ENCODE data around the gene TM9SF1.
"Not testable (repeated sequence)": the region's sequence is repeated elsewhere in the genome, so short reads cannot be mapped to it uniquely, and the experiment has no call there.

Gene TM9SF1

DNA sequence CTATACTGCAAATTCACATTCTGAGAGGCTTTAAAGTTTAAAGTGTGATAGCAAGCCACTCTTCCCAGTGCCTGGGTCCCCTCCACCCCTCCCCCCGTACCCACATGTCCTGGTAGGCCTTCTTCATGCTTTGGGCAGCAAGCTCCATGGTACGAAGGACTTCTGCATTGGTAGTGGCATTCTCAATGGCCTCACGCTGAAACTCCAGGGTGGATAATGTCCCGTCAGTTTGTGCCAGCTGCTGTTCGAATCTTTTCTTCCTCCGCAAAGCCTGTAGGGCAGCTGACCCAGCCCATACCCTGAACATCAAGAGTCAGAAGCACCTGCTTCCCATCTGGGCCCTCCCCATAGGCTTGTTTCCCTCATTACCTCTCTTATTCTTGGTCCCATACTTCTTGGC, 16.1 kb upstream of the TM9SF1 start:
- H3K4me3 ChIP-seq (ENCODE audit: low read depth, low read length) = no peak overlapping the region
- TF ChIP-seq, protein P1, sequence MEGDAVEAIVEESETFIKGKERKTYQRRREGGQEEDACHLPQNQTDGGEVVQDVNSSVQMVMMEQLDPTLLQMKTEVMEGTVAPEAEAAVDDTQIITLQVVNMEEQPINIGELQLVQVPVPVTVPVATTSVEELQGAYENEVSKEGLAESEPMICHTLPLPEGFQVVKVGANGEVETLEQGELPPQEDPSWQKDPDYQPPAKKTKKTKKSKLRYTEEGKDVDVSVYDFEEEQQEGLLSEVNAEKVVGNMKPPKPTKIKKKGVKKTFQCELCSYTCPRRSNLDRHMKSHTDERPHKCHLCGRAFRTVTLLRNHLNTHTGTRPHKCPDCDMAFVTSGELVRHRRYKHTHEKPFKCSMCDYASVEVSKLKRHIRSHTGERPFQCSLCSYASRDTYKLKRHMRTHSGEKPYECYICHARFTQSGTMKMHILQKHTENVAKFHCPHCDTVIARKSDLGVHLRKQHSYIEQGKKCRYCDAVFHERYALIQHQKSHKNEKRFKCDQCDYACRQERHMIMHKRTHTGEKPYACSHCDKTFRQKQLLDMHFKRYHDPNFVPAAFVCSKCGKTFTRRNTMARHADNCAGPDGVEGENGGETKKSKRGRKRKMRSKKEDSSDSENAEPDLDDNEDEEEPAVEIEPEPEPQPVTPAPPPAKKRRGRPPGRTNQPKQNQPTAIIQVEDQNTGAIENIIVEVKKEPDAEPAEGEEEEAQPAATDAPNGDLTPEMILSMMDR (conservative IDR thresholded peaks at IDR 0.05; ENCODE audit: low read depth, low read length) = no peak
- DNase-seq (ENCODE audit: low read depth) = no peak

DNA sequence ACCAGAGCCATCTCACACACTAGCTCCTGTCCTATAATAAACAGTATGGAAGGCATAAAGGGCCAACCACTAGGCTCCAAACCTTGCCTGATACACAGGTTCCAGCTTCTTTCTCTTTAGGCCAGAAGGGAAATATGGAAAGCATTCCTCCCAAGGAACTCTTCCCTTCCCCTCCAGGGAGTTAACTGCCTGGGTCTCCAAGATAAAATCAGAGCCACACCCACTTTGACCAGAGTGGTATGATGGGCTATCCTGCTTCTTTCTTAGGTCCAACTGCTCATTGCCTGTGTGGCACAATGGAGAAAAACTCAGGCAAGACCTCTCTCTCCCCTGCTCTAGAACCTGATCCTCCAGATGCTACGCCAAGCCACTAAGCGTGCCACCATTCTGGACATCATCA, 12.4 kb upstream of the TM9SF1 start:
- H3K4me3 ChIP-seq (ENCODE audit: low read depth, low read length) = no peak overlapping the region
- TF ChIP-seq, protein P1 (conservative IDR thresholded peaks at IDR 0.05; ENCODE audit: low read depth, low read length) = no peak
- no peak for DNase-seq (ENCODE audit: low read depth)

DNA sequence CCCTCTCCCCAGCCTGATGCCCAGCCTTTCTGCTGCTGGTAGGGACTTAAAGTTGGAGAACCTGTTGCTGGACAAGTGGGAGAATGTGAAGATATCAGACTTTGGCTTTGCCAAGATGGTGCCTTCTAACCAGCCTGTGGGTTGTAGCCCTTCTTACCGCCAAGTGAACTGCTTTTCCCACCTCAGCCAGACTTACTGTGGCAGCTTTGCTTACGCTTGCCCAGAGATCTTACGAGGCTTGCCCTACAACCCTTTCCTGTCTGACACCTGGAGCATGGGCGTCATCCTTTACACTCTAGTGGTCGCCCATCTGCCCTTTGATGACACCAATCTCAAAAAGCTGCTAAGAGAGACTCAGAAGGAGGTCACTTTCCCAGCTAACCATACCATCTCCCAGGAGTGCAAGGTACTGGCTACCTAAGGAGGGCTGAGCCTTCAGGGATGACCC, 11.9 kb upstream of the TM9SF1 start:
- TF ChIP-seq, protein P1 (conservative IDR thresholded peaks at IDR 0.05; ENCODE audit: low read depth, low read length) = no peak
- H3K4me3 ChIP-seq (ENCODE audit: low read depth, low read length) = no peak overlapping the region
- DNase-seq (ENCODE audit: low read depth) = no peak

DNA sequence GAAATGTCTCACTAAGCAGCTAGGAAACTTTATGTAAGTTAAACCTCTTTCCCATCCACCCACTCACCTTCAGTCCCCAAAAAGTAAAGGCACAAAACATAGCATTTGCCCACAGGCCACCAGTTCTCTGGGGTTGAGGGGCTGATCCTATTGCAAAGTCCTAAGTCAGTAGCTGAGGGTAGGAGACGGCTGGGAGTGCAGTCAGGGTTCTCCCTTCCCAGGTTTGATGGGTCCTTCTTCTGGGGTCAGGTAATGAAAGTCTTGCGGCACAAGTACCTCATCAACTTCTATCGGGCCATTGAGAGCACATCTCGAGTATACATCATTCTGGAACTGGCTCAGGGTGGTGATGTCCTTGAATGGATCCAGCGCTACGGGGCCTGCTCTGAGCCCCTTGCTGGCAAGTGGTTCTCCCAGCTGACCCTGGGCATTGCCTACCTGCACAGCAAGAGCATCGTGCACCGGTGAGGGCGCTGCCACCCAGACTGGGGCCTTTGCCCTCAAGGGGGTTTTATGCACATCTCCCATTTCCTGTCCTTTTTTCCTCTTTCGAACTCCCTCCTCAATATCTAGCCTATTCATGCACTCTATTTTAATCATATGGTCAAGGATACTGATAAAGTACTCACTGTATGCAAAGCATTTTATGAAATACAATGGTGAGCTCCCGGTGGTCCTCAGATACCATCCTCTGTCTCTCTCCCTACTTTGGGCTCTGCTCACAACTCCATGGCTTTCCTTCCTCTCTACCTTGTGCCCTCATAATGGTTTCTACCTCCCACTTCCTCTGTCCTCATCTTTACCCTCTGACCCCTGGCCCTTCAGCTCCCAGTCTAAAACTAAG, 11.2 kb upstream of the TM9SF1 start:
- DNase-seq (ENCODE audit: low read depth) = no peak
- no peak overlapping the region for H3K4me3 ChIP-seq (ENCODE audit: low read depth, low read length)
- TF ChIP-seq, protein P1 (conservative IDR thresholded peaks at IDR 0.05; ENCODE audit: low read depth, low read length) = no peak

DNA sequence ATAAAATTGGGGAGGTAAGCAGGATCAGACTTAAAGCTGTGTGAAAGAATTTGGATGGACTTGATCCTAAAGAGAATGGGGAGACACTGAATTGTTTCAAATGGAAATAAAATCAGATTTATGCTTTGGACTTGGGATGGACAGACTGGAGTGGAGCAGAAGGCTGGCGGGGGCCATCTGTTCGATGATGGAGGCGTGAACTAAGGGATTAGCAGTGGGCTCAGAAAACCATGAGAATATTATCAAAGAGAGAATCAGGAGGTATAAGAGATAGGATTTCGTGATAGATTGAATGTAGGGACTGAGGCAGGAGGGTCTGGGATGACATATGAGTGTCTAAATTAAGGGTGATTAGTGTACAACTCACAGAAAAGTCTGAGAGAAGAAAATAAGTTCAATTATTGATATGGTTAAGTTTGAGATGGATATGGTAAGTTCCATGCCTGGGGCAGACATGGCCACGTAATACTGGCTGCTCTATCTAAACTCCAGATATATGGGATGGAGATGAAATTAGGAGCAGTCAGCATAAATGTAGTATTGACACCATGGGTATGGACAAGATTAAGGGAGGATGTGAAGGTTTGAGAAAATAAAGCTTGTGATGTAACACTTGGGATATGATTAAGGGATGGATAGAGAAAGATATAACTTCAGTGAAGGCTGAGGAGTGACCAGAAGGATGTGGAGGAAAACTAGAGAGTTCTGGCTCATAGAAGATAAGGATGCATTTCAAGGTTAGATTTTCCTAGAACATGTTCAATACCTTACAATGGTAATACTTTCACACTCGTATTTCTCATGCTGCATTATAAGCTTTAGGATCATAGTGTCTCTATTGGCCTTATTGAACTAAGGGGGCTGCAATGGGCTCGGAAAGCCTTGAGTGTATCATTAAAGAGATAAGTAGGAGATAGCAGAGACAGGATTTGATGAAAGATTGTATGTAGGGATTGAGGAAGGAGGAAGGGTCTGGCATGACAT, 9.2 kb upstream of the TM9SF1 start:
- no peak for DNase-seq (ENCODE audit: low read depth)
- TF ChIP-seq, protein P1 (conservative IDR thresholded peaks at IDR 0.05; ENCODE audit: low read depth, low read length) = no peak

DNA sequence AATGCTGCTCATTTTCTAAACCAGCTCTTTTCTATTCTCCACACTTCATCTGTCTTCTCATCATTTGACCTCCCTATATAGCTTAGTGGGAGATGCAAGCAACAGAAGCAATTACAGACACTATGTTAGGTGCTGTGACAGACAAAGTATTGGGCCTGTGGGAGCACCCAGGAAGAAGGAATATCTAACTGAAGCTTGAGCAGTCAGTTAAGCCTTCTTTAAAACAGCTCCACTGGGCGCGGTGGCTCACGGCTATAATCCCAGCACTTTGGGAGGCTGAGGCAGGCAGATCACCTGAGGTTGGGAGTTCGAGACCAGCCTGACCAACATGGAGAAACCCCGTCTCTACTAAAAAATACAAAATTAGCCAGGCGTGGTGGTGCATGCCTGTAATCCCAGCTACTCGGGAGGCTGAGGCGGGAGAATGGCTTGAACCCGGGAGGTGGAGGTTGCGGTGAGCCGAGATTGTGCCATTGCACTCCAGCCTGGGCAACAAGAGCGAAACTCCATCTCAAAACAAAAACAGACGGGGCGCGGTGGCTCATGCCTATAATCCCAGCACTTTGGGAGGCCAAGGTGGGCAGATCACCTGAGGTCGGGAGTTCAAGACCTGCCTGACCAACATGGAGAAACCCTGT, 8.1 kb upstream of the TM9SF1 start:
- not testable (repeated sequence) for H3K4me3 ChIP-seq (ENCODE audit: low read depth, low read length); DNase-seq (ENCODE audit: low read depth)

More for the DNA sequence above, 9.2 kb upstream of the TM9SF1 start:
- no peak overlapping the region for H3K4me3 ChIP-seq (ENCODE audit: low read depth, low read length)

DNA sequence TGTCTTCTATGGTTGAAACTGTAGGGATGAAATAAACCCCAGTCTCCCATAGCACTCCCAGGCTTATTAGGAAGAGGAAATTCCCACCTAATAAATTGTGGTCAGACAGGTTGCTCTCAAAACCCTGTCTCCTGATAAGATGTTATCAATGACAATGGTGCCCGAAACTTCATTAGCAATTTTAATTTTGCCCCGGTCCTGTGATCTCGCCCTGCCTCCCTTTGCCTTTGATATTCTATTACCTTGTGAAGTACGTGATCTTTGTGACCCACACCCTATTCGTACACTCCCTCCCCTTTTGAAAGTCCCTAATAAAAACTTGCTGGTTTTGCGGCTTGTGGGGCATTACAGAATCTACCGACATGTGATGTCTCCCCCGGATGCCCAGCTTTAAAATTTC, 7.3 kb upstream of the TM9SF1 start:
- DNase-seq (ENCODE audit: low read depth); H3K4me3 ChIP-seq (ENCODE audit: low read depth, low read length): not testable (repeated sequence)
